ENCODE measurements around the gene SRSF1.
A peak's percentile ranks its signal among the peaks of the same experiment; 100 is the strongest.
"Not testable (repeated sequence)": the region's sequence is repeated elsewhere in the genome, so short reads cannot be mapped to it uniquely, and the experiment has no call there.

Gene SRSF1

DNA sequence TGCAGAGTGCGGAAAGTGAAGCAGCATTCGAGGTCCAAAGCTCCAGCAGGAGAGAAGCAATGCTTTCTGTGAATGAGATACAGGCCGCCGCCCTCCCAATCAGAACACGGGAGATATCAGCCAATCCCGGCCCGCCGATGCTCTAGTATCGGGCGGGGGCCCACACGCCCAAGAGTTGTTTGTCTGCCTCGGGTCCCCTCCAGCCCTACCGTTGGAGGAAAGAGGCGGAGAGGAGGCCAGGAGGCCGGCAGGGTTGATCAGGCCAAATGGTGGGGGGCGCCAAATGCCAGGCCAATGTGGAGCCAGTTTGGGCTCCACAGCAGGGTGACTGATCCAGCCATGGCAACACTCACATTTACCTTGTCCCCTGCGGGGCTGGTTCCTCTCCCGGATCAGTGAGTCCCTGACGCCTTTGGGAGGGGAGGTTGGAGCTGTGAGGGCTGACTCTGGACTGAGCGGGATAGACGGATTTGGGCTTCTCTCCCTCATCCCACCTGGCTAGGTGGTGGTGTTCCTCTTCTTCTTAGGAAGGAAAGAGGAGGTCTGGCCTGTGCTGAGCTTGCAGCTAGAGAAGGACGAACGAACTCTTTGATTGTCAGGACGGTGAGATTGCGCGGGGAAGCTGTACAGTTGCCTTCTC lies 41.4 kb downstream of the SRSF1 start:
- DNase-seq (ENCODE audit: low read depth in 2 of 2) = no peak

DNA sequence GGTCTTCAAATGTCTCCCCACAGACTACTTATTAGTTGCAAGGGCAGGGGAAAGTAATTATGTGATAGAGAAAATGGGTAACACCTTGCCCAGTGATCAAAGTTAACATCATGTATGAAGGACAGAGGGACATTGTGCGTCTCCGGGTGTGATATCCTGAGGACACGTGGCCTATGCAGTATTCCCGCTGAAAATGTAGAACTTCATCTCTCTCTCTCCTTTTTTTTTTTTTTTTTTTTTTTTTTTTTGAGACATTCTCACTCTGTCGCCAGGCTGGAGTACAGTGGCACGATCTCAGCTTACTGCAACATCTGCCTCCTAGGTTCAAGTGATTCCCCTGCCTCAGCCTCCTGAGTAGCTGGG lies 43.9 kb downstream of the SRSF1 start:
- no peak for DNase-seq (ENCODE audit: low read depth in 2 of 2)

DNA sequence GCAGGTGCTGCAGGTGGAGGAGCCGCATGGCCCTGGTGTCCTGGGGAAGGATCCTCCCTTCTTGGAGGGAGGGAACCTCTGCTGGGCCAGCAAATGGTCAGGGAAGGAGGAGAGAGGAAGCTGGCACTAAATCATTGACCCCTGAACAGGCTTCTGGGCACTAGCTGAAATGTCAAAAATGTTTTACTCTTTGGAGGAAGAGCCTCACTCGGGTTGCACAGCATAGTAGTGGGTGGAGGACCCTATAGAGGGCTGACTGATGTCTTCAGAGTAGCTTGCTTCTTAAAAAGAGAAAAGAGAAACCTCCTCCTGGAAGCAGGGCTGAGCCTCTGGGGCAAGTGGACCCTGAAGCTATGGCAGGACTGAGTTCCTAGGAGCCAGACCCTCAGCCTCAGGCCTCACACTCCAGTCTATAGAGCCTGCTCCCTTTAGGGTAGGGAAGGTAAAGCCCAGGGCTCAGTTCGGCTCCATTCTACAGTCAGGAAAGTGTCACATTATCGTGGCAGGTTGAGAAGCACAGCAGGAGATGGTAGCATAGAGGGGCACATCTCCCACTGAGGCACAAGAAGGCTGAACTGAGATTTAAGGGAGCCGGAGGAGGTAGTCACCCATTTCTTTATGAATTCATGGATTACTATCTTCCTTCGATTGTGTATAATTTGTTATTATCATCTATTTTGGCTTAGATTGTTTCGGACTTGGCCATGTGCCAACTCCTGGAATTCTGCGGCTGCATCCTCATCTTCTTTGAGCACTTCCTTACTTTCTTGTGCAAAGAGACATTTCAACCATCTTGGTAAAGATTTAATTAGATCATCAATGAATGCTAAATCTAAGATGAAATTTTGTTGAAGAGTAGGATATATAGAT lies 44.5 kb downstream of the SRSF1 start:
- DNase-seq (ENCODE audit: low read depth in 2 of 2) = no peak

GRCh38 chr17:57959929-57960328 lies 47.1 kb downstream of the SRSF1 start:
- DNase-seq (ENCODE audit: low read depth in 2 of 2) = no peak

DNA sequence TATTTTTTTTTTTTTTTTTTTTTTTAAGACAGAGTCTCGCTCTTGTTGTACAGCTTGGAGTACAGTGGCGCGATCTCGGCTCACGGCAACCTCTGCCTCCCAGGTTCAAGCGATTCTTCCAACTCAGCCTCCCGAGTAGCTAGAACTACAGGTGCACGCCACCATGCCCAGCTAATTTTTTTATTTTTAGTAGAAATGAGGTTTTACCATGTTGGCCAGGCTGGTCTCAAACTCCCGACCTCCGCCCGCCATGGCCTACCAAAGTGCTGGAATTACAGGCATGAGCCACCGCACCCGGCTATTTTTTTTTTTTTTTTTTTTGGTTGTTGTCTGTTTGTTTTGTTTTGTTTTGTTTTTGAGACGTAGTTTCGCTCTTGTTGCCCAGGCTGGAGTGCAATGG lies 48.7 kb downstream of the SRSF1 start:
- DNase-seq (ENCODE audit: low read depth in 2 of 2) = not testable (repeated sequence)

DNA sequence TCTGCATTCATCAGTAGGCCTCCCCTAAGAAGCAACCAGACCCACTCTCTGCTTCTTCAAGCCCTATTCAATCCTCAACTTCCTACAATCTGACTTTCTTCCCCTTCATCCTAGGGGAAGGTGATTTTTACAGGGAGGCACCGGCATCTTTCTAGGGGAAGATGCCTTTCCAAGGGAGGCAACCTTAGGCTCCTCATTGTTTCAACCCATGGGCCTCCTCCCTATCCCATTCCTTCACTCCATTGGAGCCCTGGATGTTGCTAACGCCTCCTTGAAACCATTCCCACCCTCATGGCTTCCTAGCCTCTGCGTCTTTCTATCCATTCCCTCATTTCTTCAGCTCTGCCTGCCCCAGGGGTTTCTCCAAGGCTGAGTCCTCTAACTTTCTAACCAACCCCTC lies 49.2 kb downstream of the SRSF1 start:
- no peak for DNase-seq (ENCODE audit: low read depth in 2 of 2)

DNA sequence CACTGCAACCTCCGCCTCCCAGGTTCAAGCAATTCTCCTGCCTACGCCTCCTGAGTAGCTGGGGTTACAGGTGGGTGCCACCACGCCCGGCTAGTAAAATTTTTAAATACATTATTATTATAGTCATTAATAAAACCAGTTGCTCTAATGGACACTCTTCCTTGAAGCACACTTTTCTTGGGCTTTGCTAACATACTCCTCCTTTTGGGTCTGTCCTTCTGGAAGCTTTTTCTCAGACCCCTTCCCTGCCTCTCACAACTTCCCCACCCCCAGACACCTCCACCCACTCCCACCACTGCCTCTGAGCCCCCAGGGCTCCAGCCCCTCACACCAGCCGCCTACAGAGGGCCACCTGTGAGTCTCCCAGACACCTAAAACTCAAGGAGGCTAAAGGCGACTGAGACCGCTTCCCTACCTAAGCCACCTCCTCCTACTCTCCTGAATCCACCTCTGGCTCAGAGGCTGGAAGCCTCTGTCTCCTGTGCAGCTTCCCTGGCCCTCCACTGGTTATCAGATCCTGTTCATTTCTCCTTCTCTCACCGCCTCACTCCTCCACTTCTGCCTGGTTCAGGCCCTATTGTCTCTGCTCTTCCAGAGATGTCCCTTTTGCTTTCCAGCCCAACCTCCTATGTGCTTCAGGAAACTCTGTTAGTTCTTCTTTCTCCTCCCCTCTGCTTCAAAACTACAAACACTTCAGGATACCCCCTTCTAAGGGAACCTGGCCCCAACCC lies 49.8 kb downstream of the SRSF1 start:
- DNase-seq (ENCODE audit: low read depth in 2 of 2) = no peak

- peak in 1 of 2 experiments; percentile 17 for DNase-seq (ENCODE audit: low read depth in 2 of 2)
Observed at GRCh38 chr17:57956291-57957119, 50.5 kb downstream of the SRSF1 start.

- peak; percentile 28 to 57 for DNase-seq (ENCODE audit: low read depth in 2 of 2)
Observed at GRCh38 chr17:57955183-57955931, 51.7 kb downstream of the SRSF1 start, which contains the start of gene CUEDC1. TSS of gene CUEDC1 (minus strand) at chr17:57955412. CDS start at chr17:57885564, 69,848 bp downstream.

GRCh38 chr17:57954397-57955182 lies 52.5 kb downstream of the SRSF1 start:
- DNase-seq (ENCODE audit: low read depth in 2 of 2) = no peak

DNA sequence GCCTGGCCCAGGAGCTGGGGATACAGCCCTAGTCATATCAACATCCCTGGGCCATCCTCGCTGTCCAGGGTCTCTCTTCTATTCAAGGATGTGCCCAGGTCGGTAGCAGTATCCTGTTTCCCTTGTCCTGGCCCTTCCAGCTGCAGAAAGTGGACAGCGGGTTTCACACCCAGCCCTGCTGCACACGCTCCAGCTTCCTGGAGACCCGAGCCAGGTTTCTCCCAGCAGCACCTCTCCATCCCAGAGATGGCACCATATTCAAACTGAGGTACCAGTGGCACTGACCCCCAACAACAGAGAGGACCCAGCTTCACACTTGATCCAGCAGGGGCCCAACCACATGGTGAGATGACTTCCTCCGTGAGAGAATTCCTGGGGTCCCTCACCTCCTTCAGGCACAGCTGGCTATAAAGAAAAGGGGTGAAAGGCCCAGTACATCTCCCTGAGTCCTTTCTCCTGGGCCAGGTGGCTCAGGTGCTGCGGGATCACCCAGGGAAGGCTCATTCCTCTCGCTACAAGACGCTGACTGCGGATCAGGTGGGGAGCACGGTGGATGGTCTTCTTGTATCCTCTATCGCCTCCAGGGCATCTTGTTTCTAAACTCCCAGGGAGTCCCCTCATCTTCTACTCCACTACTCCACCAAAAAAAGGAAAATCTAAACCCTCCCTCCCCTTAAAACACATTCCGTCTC lies 53.2 kb downstream of the SRSF1 start:
- no peak for DNase-seq (ENCODE audit: low read depth in 2 of 2)

Data from stimulated activated CD4-positive, alpha-beta T cell treated with anti-CD3 and anti-CD28 coated beads, Interleukin-12 subunit alpha, Interleukin-12 subunit beta, amount 100 ng/mL, for 24 hours (primary cell).